ENCODE measurements around the gene CACNA1E.

Gene CACNA1E

GRCh38 chr1:181592255-181592859 lies 109.0 kb downstream of the CACNA1E start:
- DNase-seq, result no peak

GRCh38 chr1:181593042-181593441 lies 109.7 kb downstream of the CACNA1E start:
- no peak for DNase-seq

- no peak for DNase-seq
Measured at GRCh38 chr1:181594553-181594952, 111.2 kb downstream of the CACNA1E start.

GRCh38 chr1:181595234-181595633 lies 111.9 kb downstream of the CACNA1E start:
- no peak for DNase-seq

GRCh38 chr1:181601186-181601950 lies 118.1 kb downstream of the CACNA1E start:
- DNase-seq, result no peak

GRCh38 chr1:181603735-181604410 lies 120.6 kb downstream of the CACNA1E start:
- no peak for DNase-seq

GRCh38 chr1:181604482-181605249 lies 121.3 kb downstream of the CACNA1E start:
- DNase-seq, result no peak

- DNase-seq, result no peak
Measured at GRCh38 chr1:181607524-181607923, 124.2 kb downstream of the CACNA1E start.

GRCh38 chr1:181608386-181608785 lies 125.1 kb downstream of the CACNA1E start:
- DNase-seq, result no peak

GRCh38 chr1:181608948-181609347 lies 125.6 kb downstream of the CACNA1E start:
- no peak for DNase-seq

GRCh38 chr1:181612100-181612499 lies 128.8 kb downstream of the CACNA1E start:
- no peak for DNase-seq

GRCh38 chr1:181618559-181618958 lies 135.2 kb downstream of the CACNA1E start:
- DNase-seq, result no peak

- no peak for DNase-seq
Measured at GRCh38 chr1:181620183-181620582, 136.9 kb downstream of the CACNA1E start.

- DNase-seq, result no peak
Measured at GRCh38 chr1:181623850-181624249, 140.5 kb downstream of the CACNA1E start.

GRCh38 chr1:181626279-181626938 lies 143.1 kb downstream of the CACNA1E start:
- DNase-seq, result no peak

- DNase-seq, result no peak
Measured at GRCh38 chr1:181630398-181630797, 147.1 kb downstream of the CACNA1E start.

- DNase-seq, result no peak
Measured at GRCh38 chr1:181630838-181631237, 147.5 kb downstream of the CACNA1E start.

- no peak for DNase-seq
Measured at GRCh38 chr1:181632492-181632891, 149.2 kb downstream of the CACNA1E start.

- no peak for DNase-seq
Measured at GRCh38 chr1:181632960-181633359, 149.6 kb downstream of the CACNA1E start.

GRCh38 chr1:181635110-181635509 lies 151.8 kb downstream of the CACNA1E start:
- DNase-seq, result no peak

- no peak for DNase-seq
Measured at GRCh38 chr1:181637998-181638397, 154.7 kb downstream of the CACNA1E start.

GRCh38 chr1:181640956-181641355 lies 157.6 kb downstream of the CACNA1E start:
- DNase-seq, result no peak

- DNase-seq, result no peak
Measured at GRCh38 chr1:181643631-181644030, 160.3 kb downstream of the CACNA1E start.
